ENCODE data around the gene SLC6A19.
"Not testable (repeated sequence)": the region's sequence is repeated elsewhere in the genome, so short reads cannot be mapped to it uniquely, and the experiment has no call there.

DNA sequence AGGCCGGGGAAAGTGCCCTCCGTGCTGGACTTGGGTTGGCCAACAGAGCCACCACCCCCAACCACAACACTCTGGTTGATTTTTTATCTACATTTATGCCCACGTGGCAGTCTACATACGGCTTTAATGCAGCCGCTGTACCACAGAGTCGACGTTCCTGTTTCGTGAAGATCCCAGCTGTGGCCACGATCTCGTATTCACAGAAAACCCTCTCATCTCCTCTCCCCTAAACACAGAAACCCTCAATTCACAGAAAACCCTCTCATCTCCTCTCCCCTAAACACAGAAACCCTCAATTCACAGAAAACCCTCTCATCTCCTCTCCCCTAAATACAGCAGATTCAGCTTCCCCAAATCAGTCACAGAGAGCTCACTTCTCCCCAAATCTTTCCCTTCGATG lies 27.6 kb downstream of the SLC6A19 start:
- TF ChIP-seq, protein P1, sequence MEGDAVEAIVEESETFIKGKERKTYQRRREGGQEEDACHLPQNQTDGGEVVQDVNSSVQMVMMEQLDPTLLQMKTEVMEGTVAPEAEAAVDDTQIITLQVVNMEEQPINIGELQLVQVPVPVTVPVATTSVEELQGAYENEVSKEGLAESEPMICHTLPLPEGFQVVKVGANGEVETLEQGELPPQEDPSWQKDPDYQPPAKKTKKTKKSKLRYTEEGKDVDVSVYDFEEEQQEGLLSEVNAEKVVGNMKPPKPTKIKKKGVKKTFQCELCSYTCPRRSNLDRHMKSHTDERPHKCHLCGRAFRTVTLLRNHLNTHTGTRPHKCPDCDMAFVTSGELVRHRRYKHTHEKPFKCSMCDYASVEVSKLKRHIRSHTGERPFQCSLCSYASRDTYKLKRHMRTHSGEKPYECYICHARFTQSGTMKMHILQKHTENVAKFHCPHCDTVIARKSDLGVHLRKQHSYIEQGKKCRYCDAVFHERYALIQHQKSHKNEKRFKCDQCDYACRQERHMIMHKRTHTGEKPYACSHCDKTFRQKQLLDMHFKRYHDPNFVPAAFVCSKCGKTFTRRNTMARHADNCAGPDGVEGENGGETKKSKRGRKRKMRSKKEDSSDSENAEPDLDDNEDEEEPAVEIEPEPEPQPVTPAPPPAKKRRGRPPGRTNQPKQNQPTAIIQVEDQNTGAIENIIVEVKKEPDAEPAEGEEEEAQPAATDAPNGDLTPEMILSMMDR (IDR thresholded peaks at IDR 0.05) = not testable (repeated sequence)
- TF ChIP-seq POLR2A (IDR thresholded peaks at IDR 0.05) = not testable (repeated sequence)

All from heart left ventricle (tissue), 13 donors.